PFSK-1 (cell line): ENCODE measurements around the gene CARD19.

Experiments used
- FOXP2 ChIP-seq: optimal IDR thresholded peaks from 2 replicates; pipeline ENCODE3; 2011; ENCODE audit warnings: borderline replicate concordance, control low read depth, inconsistent platforms; ENCODE audit not compliant: insufficient read depth; ENCODE audit errors: extremely low read length, extremely low read depth
- POLR2AphosphoS5 ChIP-seq: IDR thresholded peaks from 2 replicates; pipeline ENCODE4 v1.6.1; 2012; ENCODE audit warnings: low read depth, mild to moderate bottlenecking, control low read depth, low read length, moderate library complexity
- REST ChIP-seq, 2 experiments: IDR thresholded peaks; 2 replicates each; pipeline versions ENCODE4 v1.6.1 to v1.8.0; 2011 to 2012; ENCODE audit warnings: low read depth in 2 of 2, low read length in 2 of 2, control low read depth in 1 of 2, inconsistent platforms in 1 of 2, mild to moderate bottlenecking in 1 of 2, moderate library complexity in 1 of 2; ENCODE audit not compliant: insufficient read depth in 1 of 2
- SIN3A ChIP-seq: IDR thresholded peaks from 2 replicates; pipeline ENCODE4 v1.6.1; 2012; ENCODE audit warnings: mild to moderate bottlenecking, low read length, moderate library complexity, borderline replicate concordance; ENCODE audit not compliant: insufficient read depth
- TAF1 ChIP-seq: IDR thresholded peaks from 2 replicates; pipeline ENCODE4 v1.6.1; 2012; ENCODE audit warnings: low read length, control low read depth, borderline replicate concordance; ENCODE audit not compliant: insufficient read depth

The CARD19 gene

GRCh38 chr9:93057703-93058354 lies 38.2 kb upstream of the CARD19 start:
- TF ChIP-seq REST (IDR thresholded peaks at IDR 0.05; ENCODE audit: insufficient read depth in 1 of 2, low read depth in 2 of 2, low read length in 2 of 2) (no peak), SIN3A (no peak)

- TF ChIP-seq TAF1 (no peak), FOXP2 (no peak), SIN3A (no peak), REST (IDR thresholded peaks at IDR 0.05; ENCODE audit: insufficient read depth in 1 of 2, low read depth in 2 of 2, low read length in 2 of 2) (no peak), POLR2AphosphoS5 (no peak)
Measured at GRCh38 chr9:93058355-93059010, 37.5 kb upstream of the CARD19 start, which contains the start of gene SUSD3. Gene SUSD3, plus strand, starts transcription at chr9:93058701. Its CDS starts 42 bp downstream, at chr9:93058743.

- TF ChIP-seq POLR2AphosphoS5 (no peak), REST (IDR thresholded peaks at IDR 0.05; ENCODE audit: insufficient read depth in 1 of 2, low read depth in 2 of 2, low read length in 2 of 2) (no peak), SIN3A (no peak), FOXP2 (no peak), TAF1 (no peak)
Measured at GRCh38 chr9:93059011-93059714, 36.9 kb upstream of the CARD19 start.

- TF ChIP-seq TAF1 (no peak), SIN3A (no peak), POLR2AphosphoS5 (no peak), REST (IDR thresholded peaks at IDR 0.05; ENCODE audit: insufficient read depth in 1 of 2, low read depth in 2 of 2, low read length in 2 of 2) (no peak), FOXP2 (no peak)
Measured at GRCh38 chr9:93059715-93060578, 36.1 kb upstream of the CARD19 start.
